SIG-M5 treated with dmso at 0.1 percent for 504 hours (cell line): ENCODE results near the gene IP6K3.
A peak's percentile ranks its signal among the peaks of the same experiment; 100 is the strongest.

ENCODE experiments used
- DNase-seq: peaks from one replicate; lab custom pipeline; 2025; ENCODE audit not compliant: unreplicated experiment; lab: John Stamatoyannopoulos, UW

Gene IP6K3

GRCh38 chr6:33746651-33747100, at the start of gene IP6K3:
TSS of gene IP6K3 (minus strand) at chr6:33746905. CDS start at chr6:33735476, 11,429 bp downstream.
- DNase-seq, result no peak

GRCh38 chr6:33794910-33795623, 48.4 kb upstream of the IP6K3 start:
- DNase-seq, result peak; percentile 16

- DNase-seq, result no peak
Measured at GRCh38 chr6:33792981-33793380, 46.3 kb upstream of the IP6K3 start.

- no peak for DNase-seq
Measured at GRCh38 chr6:33791620-33792019, 44.9 kb upstream of the IP6K3 start.

- no peak for DNase-seq
Measured at GRCh38 chr6:33790910-33791309, 44.2 kb upstream of the IP6K3 start.

GRCh38 chr6:33790379-33790778, 43.7 kb upstream of the IP6K3 start:
- no peak for DNase-seq

- DNase-seq, result no peak
Measured at GRCh38 chr6:33789550-33789895, 42.8 kb upstream of the IP6K3 start.

GRCh38 chr6:33788694-33789549, 42.2 kb upstream of the IP6K3 start, which contains the start of gene LEMD2:
TSS of gene LEMD2 (minus strand) at chr6:33789130. CDS start at chr6:33789116, 14 bp downstream.
- peak; percentile 75 for DNase-seq

GRCh38 chr6:33787954-33788693, 41.4 kb upstream of the IP6K3 start:
- peak; percentile 81 for DNase-seq

- no peak for DNase-seq
Measured at GRCh38 chr6:33787346-33787953, 40.7 kb upstream of the IP6K3 start.

- no peak for DNase-seq
Measured at GRCh38 chr6:33786736-33787135, 40.0 kb upstream of the IP6K3 start.

GRCh38 chr6:33785778-33786177, 39.1 kb upstream of the IP6K3 start:
- no peak for DNase-seq

GRCh38 chr6:33784787-33785186, 38.1 kb upstream of the IP6K3 start:
- DNase-seq, result no peak

- no peak for DNase-seq
Measured at GRCh38 chr6:33783781-33784520, 37.2 kb upstream of the IP6K3 start.

GRCh38 chr6:33782561-33782960, 35.9 kb upstream of the IP6K3 start:
- DNase-seq, result no peak

GRCh38 chr6:33781131-33781975, 34.6 kb upstream of the IP6K3 start:
- no peak for DNase-seq

GRCh38 chr6:33779895-33780294, 33.2 kb upstream of the IP6K3 start:
- DNase-seq, result no peak

- DNase-seq, result no peak
Measured at GRCh38 chr6:33779290-33779689, 32.6 kb upstream of the IP6K3 start.

GRCh38 chr6:33778444-33779121, 31.9 kb upstream of the IP6K3 start:
- DNase-seq, result no peak
